Uterus (tissue), 4 donors: ENCODE measurements around the gene METTL18. TPM values are rescaled to one million over a fixed set of nuclear protein-coding genes. Genes with fewer than 3 reads are reported as not detected.

Experiments
- DNase-seq, 2 donors: peaks; one replicate each; pipeline ENCODE4 v3.0.0-alpha.2; 2019 to 2020
- H3K27ac ChIP-seq, 2 donors: fragments of 200-600 bp; sonication (generic); 1 replicate in 1 of 2; 2 replicates in 1 of 2; pipeline ENCODE4 v1.5.1; 2016 to 2018
- H3K27me3 ChIP-seq, 2 donors: fragments of 200-600 bp; sonication (generic); one replicate each; pipeline ENCODE4 v1.5.1; 2018 to 2019; ENCODE audit warnings: control low read depth in 1 of 2
- H3K36me3 ChIP-seq, 2 donors: fragments of 200-600 bp; sonication (generic); one replicate each; pipeline ENCODE4 v1.5.1; 2019; ENCODE audit warnings: control low read depth in 1 of 2
- H3K4me1 ChIP-seq, 2 donors: fragments of 200-600 bp; sonication (generic); one replicate each; pipeline ENCODE4 v1.5.1; 2018 to 2019; ENCODE audit warnings: control low read depth in 1 of 2
- H3K4me3 ChIP-seq, 2 donors: fragments of 200-600 bp; sonication (generic); 1 replicate in 1 of 2; 2 replicates in 1 of 2; pipeline ENCODE4 v1.5.1; 2018 to 2019; ENCODE audit warnings: mild to moderate bottlenecking in 1 of 2
- H3K9me3 ChIP-seq, 2 donors: fragments of 200-600 bp; sonication (generic); one replicate each; pipeline ENCODE4 v1.5.1; 2019; ENCODE audit warnings: control low read depth in 1 of 2
- POLR2A ChIP-seq, 2 donors: fragments of 450-650 bp; IDR thresholded peaks; one replicate each; pipeline ENCODE4 v1.6.1; 2016; ENCODE audit warnings: antibody characterized with exemption in 2 of 2, mild to moderate bottlenecking in 1 of 2, moderate library complexity in 1 of 2
- intact Hi-C: fragments of 100-400 bp; cut with DNase I; formaldehyde crosslinking; loops from one replicate; pipeline ENCODE4 v1.15.1; 2023; ENCODE audit warnings: low total_unique reads
- total RNA-seq, 4 donors: library from RNA; depleted of rRNA in 3 of 4; stranded (reverse); fragments of >200 nt in 3 of 4; gene quantifications; one replicate each; pipeline versions ENCODE4 v1.1.0 to v1.2.4, GENCODE V29; 2014 to 2023
- TF ChIP-seq, protein P1 (sequence below), 4 experiments: fragments of 200-600 bp in 2 of 4; fragments of 450-650 bp in 2 of 4; sonication (generic) in 2 of 4; IDR thresholded peaks; one replicate each; pipeline ENCODE4 v1.5.1; 2016 to 2019; ENCODE audit warnings: antibody characterized with exemption in 4 of 4, mild to moderate bottlenecking in 2 of 4, moderate library complexity in 1 of 4
- donor health status: DM: yes; HTN: yes; CAD: no.

METTL18 gene
- total RNA-seq, 4 donors from 2014 or later: 1.0 to 14.7 (median 10.2) TPM

DNA sequence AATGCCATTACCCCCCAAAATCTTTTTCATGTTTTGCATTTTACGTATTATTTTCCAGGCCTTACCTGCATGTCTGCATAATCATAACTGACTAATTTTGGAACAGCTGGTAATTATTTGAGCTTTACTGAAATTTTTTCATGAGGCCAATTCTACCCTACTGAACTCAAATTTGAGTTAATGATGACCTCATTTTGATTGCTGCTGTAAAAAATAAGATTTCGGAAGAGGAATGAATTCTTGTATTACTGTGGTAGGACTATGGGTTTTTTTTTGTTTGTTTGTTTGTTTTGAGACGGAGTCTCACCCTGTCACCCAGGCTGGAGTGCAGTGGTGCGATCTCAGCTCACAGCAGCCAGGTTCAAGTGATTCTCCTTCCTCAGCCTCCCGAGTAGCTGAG lies 2.6 kb upstream of the METTL18 start:
- no peaks in the 10 kb centered on the region for H3K27me3 ChIP-seq

DNA sequence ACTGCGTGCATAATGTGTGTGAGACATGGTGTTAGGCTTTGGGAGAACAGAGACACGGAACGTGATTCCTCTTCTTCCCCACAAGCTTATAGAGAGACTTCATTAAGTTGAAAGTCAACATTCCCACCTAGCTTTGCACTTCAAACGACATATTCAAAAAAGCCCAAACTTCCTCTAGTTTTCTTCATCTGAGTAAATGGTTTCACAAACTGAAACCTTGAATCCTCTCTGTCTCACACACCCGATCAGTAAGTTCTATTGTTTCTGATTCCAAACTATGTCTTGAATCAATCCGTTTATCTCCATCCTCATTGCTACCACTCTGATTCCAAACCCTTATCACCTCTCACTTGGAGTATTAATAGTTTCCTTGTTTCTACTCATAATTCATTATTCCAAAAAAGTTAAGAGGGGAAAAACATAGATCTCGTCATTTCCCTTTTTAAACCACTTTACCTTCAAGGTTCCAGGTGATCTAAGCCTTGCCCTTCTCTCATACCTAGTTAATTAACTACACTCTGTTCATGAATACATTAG lies 1.6 kb upstream of the METTL18 start:
- Histone ChIP-seq H3K27me3 (no peaks in the 10 kb centered on the region), H3K9me3 (no peaks in the 10 kb centered on the region), H3K36me3 (no peaks in the 10 kb centered on the region), H3K4me1 (peaks cover 0 to 7% of the 10 kb centered on the region in 2 donors), H3K27ac (no peak overlapping the region), H3K4me3 (no peak overlapping the region)
- TF ChIP-seq, protein P1, sequence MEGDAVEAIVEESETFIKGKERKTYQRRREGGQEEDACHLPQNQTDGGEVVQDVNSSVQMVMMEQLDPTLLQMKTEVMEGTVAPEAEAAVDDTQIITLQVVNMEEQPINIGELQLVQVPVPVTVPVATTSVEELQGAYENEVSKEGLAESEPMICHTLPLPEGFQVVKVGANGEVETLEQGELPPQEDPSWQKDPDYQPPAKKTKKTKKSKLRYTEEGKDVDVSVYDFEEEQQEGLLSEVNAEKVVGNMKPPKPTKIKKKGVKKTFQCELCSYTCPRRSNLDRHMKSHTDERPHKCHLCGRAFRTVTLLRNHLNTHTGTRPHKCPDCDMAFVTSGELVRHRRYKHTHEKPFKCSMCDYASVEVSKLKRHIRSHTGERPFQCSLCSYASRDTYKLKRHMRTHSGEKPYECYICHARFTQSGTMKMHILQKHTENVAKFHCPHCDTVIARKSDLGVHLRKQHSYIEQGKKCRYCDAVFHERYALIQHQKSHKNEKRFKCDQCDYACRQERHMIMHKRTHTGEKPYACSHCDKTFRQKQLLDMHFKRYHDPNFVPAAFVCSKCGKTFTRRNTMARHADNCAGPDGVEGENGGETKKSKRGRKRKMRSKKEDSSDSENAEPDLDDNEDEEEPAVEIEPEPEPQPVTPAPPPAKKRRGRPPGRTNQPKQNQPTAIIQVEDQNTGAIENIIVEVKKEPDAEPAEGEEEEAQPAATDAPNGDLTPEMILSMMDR (IDR thresholded peaks at IDR 0.05): no peak
- TF ChIP-seq POLR2A (IDR thresholded peaks at IDR 0.05): no peak
- intact Hi-C loops: no loop called here
- no peak for DNase-seq

More for the DNA sequence above, 2.6 kb upstream of the METTL18 start:
- H3K9me3 ChIP-seq: no peaks in the 10 kb centered on the region
- no peaks in the 10 kb centered on the region for H3K36me3 ChIP-seq
- no peak overlapping the region for H3K4me3 ChIP-seq
- H3K27ac ChIP-seq: no peak overlapping the region
- no peak for DNase-seq
- TF ChIP-seq, protein P1 (IDR thresholded peaks at IDR 0.05): no peak
- TF ChIP-seq POLR2A (IDR thresholded peaks at IDR 0.05): no peak
- intact Hi-C loops: no loop called here
- H3K4me1 ChIP-seq: peaks cover 0 to 7% of the 10 kb centered on the region in 2 donors

DNA sequence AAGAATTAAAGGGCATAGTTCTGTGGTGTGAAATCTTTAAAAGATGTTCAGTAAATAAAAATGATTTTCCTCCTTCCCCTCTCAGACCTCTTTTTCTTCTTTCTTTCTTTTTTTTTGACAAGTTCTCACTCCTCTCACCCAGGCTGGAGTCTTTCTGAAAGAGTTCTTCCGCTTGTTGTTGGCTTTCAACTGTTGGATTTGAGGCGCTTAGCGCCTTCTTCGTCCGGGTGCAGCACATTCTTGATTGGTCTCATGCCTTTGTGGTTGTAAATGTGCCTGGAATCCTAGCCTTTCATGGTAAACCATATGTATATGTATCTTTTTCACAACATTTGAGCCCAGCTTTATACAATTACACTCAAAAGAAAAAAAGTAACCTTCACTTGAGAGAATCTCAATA lies 980 bp upstream of the METTL18 start:
- no peak for TF ChIP-seq POLR2A (IDR thresholded peaks at IDR 0.05)
- TF ChIP-seq, protein P1 (IDR thresholded peaks at IDR 0.05): no peak
- intact Hi-C loops: no loop called here
- H3K9me3 ChIP-seq: no peaks in the 10 kb centered on the region
- H3K4me3 ChIP-seq: peak overlapping the region; percentile 66 to 82
- H3K27me3 ChIP-seq: no peaks in the 10 kb centered on the region
- DNase-seq: no peak
- H3K4me1 ChIP-seq: peaks cover 0 to 7% of the 10 kb centered on the region in 2 donors
- no peaks in the 10 kb centered on the region for H3K36me3 ChIP-seq
- H3K27ac ChIP-seq: no peak overlapping the region

DNA sequence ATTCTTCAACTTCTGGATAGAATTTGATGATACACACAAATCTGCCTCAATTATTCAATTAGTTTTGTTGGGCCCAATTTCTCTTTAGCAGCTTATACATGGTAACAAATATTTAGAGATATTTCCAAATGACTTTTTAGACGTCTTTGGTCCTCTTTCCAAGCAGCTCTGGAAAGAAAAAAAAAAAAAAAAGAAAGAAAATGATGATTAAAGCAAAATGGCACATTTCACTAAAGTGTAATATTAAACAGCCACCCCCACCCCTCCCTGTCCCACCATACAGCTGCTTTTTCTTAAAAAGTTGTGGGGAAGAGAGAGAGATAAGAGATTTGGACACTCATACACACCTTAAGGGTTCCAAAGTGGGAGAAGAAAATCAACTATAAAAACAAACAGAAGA lies 977 bp downstream of the METTL18 start:
- peaks cover 0 to 7% of the 10 kb centered on the region in 2 donors for H3K4me1 ChIP-seq
- no peaks in the 10 kb centered on the region for H3K36me3 ChIP-seq
- no peak for DNase-seq
- TF ChIP-seq, protein P1 (IDR thresholded peaks at IDR 0.05): no peak
- no peak for TF ChIP-seq POLR2A (IDR thresholded peaks at IDR 0.05)
- no peaks in the 10 kb centered on the region for H3K27me3 ChIP-seq
- H3K9me3 ChIP-seq: no peaks in the 10 kb centered on the region
- peak overlapping the region in 1 of 2 donors; percentile 93 for H3K27ac ChIP-seq
- intact Hi-C loops: no loop called here
- peak overlapping the region in 1 of 2 donors; percentile 82 for H3K4me3 ChIP-seq

DNA sequence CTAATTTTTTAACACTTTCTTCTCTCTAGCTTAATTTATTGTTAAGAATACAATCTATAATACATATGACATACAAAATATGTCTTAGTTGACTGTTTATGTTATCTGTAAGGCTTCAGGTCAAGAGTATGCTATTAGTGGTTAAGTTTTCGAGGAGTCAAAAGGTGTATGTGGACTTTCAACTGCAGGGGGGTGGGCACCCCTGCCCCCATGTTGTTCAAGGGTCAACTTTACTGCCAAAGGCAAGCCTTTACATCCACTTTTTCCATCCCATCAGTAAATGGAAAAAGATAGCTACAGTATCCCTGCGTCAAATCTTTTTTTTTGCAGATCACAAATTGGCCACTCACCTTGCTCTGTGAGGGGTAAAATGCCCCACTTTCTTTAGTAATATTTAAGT lies 6.3 kb downstream of the METTL18 start:
- Histone ChIP-seq H3K4me3 (no peak overlapping the region), H3K9me3 (no peaks in the 10 kb centered on the region), H3K27ac (no peak overlapping the region), H3K36me3 (no peaks in the 10 kb centered on the region), H3K4me1 (no peaks in the 10 kb centered on the region), H3K27me3 (no peaks in the 10 kb centered on the region)
- TF ChIP-seq POLR2A (IDR thresholded peaks at IDR 0.05): no peak
- TF ChIP-seq, protein P1 (IDR thresholded peaks at IDR 0.05): no peak
- DNase-seq: no peak
- intact Hi-C loops: no loop called here
